Lower leg skin (tissue), 4 donors: Measurements from ENCODE around the gene HRNR. TPM values are rescaled to one million over a fixed set of nuclear protein-coding genes. Genes with fewer than 3 reads are reported as not detected.

Experiments used
- DNase-seq, 2 donors: peaks; one replicate each; pipeline ENCODE4 v3.0.0-alpha.2; 2019; ENCODE audit warnings: low spot score in 2 of 2
- H3K4me3 ChIP-seq: fragments of 200-600 bp; sonication (generic); 2 replicates; pipeline ENCODE4 v1.5.1; 2017; ENCODE audit warnings: mild to moderate bottlenecking, low read depth; ENCODE audit not compliant: poor library complexity, severe bottlenecking
- CTCF ChIP-seq, 3 donors: fragments of 450-650 bp; IDR thresholded peaks; one replicate each; pipeline ENCODE4 v1.5.1; 2016; ENCODE audit warnings: antibody characterized with exemption in 3 of 3, mild to moderate bottlenecking in 3 of 3, moderate library complexity in 2 of 3
- POLR2A ChIP-seq, 2 donors: fragments of 450-650 bp; IDR thresholded peaks; one replicate each; pipeline ENCODE4 v1.6.1; 2016 to 2017; ENCODE audit warnings: antibody characterized with exemption in 2 of 2, mild to moderate bottlenecking in 1 of 2, moderate library complexity in 1 of 2
- WGBS, 2 donors: methylation state at CpG; one replicate each; pipeline ENCODE4 v1.1.5; 2018; 5-methylcytosine and 5-hydroxymethylcytosine counted together
- intact Hi-C: fragments of 100-400 bp; cut with DNase I; formaldehyde crosslinking; loops from one replicate; pipeline ENCODE4 v1.15.0; 2023; ENCODE audit warnings: low total_unique reads
- total RNA-seq, 4 donors: library from RNA; depleted of rRNA; stranded (reverse); fragments of >200 nt; gene quantifications; one replicate each; pipeline ENCODE4 v1.1.0, GENCODE V29; 2016

The HRNR gene
- total RNA-seq, 4 donors from 2014 or later: 0.03 to 0.04 TPM; not detected in 2

DNA sequence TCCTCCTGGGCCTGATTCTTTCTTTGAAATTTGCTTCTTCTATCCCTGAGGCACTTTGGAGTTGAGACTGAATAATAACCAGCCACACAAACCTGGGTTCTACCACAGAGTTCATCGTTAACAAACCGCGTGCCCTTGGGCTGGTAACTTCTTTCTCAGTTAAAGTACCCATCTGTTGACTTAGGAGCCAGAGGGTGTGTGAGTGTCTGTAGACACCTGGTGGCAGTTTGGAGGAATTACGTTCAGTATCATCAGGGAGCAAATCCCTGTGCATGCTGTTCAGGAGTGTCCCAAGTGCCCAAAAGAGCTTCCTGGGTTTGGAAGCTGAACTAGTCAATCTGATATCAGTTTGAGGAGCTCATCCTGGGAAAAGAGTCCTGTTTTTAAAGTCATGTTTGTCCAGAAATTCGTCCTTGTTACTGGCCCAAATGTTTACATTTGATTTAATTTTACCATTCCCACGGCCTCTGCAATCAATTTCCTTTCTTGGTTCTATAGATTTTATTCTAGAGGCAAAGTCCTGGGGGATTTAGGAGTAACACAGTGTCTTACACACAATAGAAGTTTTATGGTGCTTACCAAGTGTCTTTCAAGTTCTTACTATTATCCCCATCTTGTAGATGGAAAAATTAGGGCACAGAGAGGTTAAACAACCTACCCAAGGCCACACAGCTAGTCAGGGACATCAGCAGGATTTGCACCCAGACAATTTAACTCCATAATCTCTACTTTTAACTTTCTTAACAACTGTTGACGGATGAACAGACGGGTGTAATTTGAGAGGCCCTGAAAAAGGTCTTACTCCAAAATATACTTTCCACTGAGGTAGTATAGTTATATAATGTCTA is 38.2 kb downstream of the HRNR start:
- intact Hi-C loops: loop anchor here (10.0 kb wide), 1 partner anchor 159 kb away; no protein-coding TSS in a partner anchor
- no peak overlapping the region for H3K4me3 ChIP-seq
- TF ChIP-seq POLR2A (IDR thresholded peaks at IDR 0.05): no peak
- peak in 1 of 3 donors; percentile 46 for TF ChIP-seq CTCF (IDR thresholded peaks at IDR 0.05)
- peak in 1 of 2 donors; percentile 49 for DNase-seq
- 32 to 34% methylated on average over 8 of the region's 8 CpGs for WGBS, 2 donors

DNA sequence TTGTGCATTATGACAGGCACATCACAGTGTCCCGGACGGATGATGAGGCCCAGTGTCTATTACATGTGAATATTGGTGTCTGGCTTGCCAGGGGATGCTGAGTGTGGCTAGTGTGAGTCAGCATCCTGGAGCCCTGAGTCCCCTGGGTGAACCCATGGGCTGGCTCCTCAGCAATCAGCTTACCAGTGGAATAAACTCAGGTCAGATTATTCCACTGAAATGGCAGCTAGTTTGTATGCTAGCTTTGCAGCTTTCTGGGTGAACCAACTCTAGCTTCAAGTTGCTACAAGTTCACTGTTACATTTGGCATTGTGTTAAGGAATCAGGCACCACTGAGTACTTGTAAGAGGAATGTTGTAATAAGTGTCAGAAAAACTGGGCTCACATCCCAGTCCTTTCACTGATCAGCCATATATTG is 41.0 kb downstream of the HRNR start:
- no peak overlapping the region for H3K4me3 ChIP-seq
- intact Hi-C loops: loop anchor here (2.0 to 10.0 kb wide), 3 partner anchors 41 to 162 kb away; no protein-coding TSS in a partner anchor
- peak in 1 of 2 donors; percentile 53 for DNase-seq
- WGBS, 2 donors: 25 to 34% methylated on average over 2 of the region's 2 CpGs
- no peak for TF ChIP-seq CTCF (IDR thresholded peaks at IDR 0.05)
- TF ChIP-seq POLR2A (IDR thresholded peaks at IDR 0.05): no peak

DNA sequence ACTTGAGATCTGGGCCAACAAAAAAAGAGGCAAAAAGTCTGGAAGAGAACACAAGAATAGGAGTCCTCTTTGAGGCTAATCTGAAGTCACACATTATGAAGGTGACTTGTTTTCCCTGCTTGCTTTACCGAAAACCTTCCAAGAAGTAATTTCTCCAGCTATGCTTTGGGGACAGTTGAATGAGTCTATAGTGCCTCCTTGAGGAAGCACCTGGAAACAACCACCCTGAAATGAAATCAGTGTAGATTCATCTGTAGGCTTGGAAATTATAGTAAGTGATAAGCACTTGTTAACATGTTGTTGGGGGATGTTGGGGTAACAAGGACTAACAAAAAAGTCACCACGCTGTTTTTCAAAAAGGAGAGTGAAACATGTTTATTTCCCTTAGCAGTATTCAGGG is 41.6 kb downstream of the HRNR start:
- no peak for TF ChIP-seq CTCF (IDR thresholded peaks at IDR 0.05)
- no peak for TF ChIP-seq POLR2A (IDR thresholded peaks at IDR 0.05)
- H3K4me3 ChIP-seq: no peak overlapping the region
- WGBS, 2 donors: 71 to 79% methylated on average over 2 of the region's 2 CpGs
- intact Hi-C loops: loop anchor here (2.0 to 10.0 kb wide), 3 partner anchors 40 to 162 kb away; no protein-coding TSS in a partner anchor
- DNase-seq: no peak

DNA sequence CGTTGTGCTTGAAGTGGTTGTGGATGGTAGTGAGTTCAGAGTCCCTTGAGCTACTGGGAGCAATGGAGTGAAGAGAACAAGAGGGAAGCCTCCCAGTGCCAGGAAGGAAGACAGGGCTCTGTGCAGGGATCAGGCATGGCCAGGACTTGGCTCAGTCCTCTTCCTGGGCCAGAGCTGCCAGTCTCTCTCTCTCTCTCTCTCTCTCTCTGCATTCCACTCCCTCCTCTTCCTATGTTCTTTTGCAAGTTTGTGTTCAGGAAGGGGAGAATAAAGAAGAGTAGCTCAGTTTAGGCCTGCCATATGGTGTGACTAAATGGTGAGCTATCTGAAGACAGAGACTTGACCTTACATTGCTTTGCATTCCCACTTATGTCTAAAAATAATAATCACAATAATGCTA is 44.4 kb downstream of the HRNR start:
- 83 to 90% methylated on average over 1 of the region's 1 CpG for WGBS, 2 donors
- intact Hi-C loops: no loop called here
- TF ChIP-seq CTCF (IDR thresholded peaks at IDR 0.05) (no peak), POLR2A (IDR thresholded peaks at IDR 0.05) (no peak)
- H3K4me3 ChIP-seq: no peak overlapping the region
- DNase-seq: no peak

DNA sequence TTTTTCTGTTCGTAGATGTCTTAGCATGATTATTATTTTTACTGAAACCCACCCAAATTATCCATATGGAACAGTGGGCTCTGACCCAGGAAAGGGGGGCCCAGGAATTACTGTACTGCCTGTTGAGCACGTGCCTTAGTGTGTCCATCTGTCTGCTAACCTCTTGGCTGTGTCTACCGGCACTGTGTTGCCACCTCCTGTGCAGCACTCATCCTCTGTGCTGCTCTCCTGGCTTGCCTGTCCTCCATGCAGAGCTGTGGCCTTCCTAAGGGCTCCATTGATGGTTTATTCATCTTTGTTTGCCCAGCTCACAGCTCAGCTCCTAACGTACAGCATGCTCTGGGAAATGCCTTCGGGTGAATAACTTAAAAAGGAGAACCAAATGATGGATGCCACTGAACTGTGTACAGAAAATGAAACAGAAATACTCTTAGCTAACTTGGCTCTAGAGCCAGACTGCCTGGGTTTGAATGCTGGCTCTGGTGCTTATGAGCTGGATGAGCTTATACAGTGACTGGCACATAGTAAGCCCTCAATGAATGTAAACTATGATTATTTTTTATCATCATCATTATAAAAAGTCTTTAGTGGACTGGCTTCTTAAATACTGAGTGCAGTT is 53.6 kb downstream of the HRNR start:
- 68 to 69% methylated on average over 5 of the region's 5 CpGs for WGBS, 2 donors
- intact Hi-C loops: no loop called here
- no peak for DNase-seq

More for the DNA sequence above, 53.6 kb downstream of the HRNR start:
- TF ChIP-seq POLR2A (IDR thresholded peaks at IDR 0.05) (no peak), CTCF (IDR thresholded peaks at IDR 0.05) (no peak)
- no peak overlapping the region for H3K4me3 ChIP-seq
